PC-3 (cell line): ENCODE measurements around the gene ZBED4. TPM values are rescaled to one million over a fixed set of nuclear protein-coding genes. Genes with fewer than 3 reads are reported as not detected.

ENCODE experiments used
- ATAC-seq: fragments of 200-7000 bp; cut with Tn5 transposase; 2 replicates; pipeline ENCODE4 v1.9.1; 2020; ENCODE audit warnings: mild to moderate bottlenecking, moderate library complexity
- BruUV-seq: library from RNA; stranded (reverse); fragments of 400-500 nt; replicated peaks from 2 replicates; lab custom pipeline; 2021; lab: Mats Ljungman, UMichigan
- CTCF ChIA-PET: fragments of 300-600 bp; sonication (Branson Sonifier 250); formaldehyde crosslinking; loops from one replicate; lab custom pipeline; 2022; ENCODE audit warnings: antibody characterized with exemption; lab: Charles Lee
- POLR2A ChIA-PET: fragments of 300-600 bp; sonication (Branson Sonifier 250); formaldehyde crosslinking; loops from one replicate; lab custom pipeline; 2022; ENCODE audit warnings: antibody characterized with exemption; ENCODE audit not compliant: unreplicated experiment; lab: Charles Lee
- DNase-seq: peaks from one replicate; pipeline ENCODE4 v3.0.0-alpha.2; 2015
- H2AFZ ChIP-seq: fragments of 300-600 bp; sonication (generic); 2 replicates; pipeline ENCODE4 v1.6.0; 2016; ENCODE audit warnings: antibody characterized with exemption, low read length
- H3F3A ChIP-seq: fragments of 300-600 bp; sonication (generic); one replicate; pipeline ENCODE4 v1.6.0; 2017; ENCODE audit warnings: antibody characterized with exemption, low read length, control low read depth, mild to moderate bottlenecking; ENCODE audit not compliant: unreplicated experiment
- H3K27ac ChIP-seq: fragments of 300-600 bp; sonication (generic); 2 replicates; pipeline ENCODE4 v1.5.1; 2016; ENCODE audit warnings: mild to moderate bottlenecking, low read length
- H3K27me3 ChIP-seq: fragments of 300-600 bp; sonication (generic); 2 replicates; pipeline ENCODE4 v1.6.1; 2016; ENCODE audit warnings: low read length, mixed read lengths
- H3K36me3 ChIP-seq: fragments of 300-600 bp; sonication (generic); 2 replicates; pipeline ENCODE4 v1.6.1; 2016; ENCODE audit warnings: low read depth, mixed run types, low read length, mixed read lengths
- H3K4me1 ChIP-seq: fragments of 300-600 bp; sonication (generic); 2 replicates; pipeline ENCODE4 v1.5.1; 2016; ENCODE audit warnings: low read length; ENCODE audit not compliant: insufficient read depth
- H3K4me2 ChIP-seq: fragments of 300-600 bp; sonication (generic); 2 replicates; pipeline ENCODE4 v1.6.0; 2016; ENCODE audit warnings: low read length
- H3K4me3 ChIP-seq: fragments of 300-600 bp; sonication (generic); 2 replicates; pipeline ENCODE4 v1.5.1; 2016; ENCODE audit warnings: mild to moderate bottlenecking, low read length, mixed read lengths
- H3K79me2 ChIP-seq: fragments of 300-600 bp; sonication (generic); 2 replicates; pipeline ENCODE4 v1.6.1; 2017; ENCODE audit warnings: low read length, mixed read lengths
- H3K9ac ChIP-seq: fragments of 300-600 bp; sonication (generic); 2 replicates; pipeline ENCODE4 v1.6.0; 2016; ENCODE audit warnings: mild to moderate bottlenecking, low read length
- H3K9me2 ChIP-seq: fragments of 300-600 bp; sonication (generic); replicated peaks from 2 replicates; pipeline ENCODE4 v1.6.1; 2016; ENCODE audit warnings: mixed run types, low read length, mixed read lengths
- H3K9me3 ChIP-seq: fragments of 300-600 bp; sonication (generic); 2 replicates; pipeline ENCODE4 v1.6.1; 2016; ENCODE audit warnings: low read length, mixed read lengths
- H4K20me1 ChIP-seq: fragments of 300-600 bp; sonication (generic); 2 replicates; pipeline ENCODE4 v1.6.1; 2016; ENCODE audit warnings: low read length, mixed read lengths
- CTCF ChIP-seq: fragments of 300-600 bp; sonication (generic); conservative IDR thresholded peaks from 2 replicates; pipeline ENCODE4 v1.5.1; 2017; ENCODE audit warnings: antibody characterized with exemption, low read depth, mild to moderate bottlenecking, low read length
- EZH2 ChIP-seq: fragments of 300-600 bp; sonication (generic); IDR thresholded peaks from one replicate; pipeline ENCODE4 v1.6.1; 2017; ENCODE audit warnings: antibody characterized with exemption, mild to moderate bottlenecking, low read length; ENCODE audit not compliant: unreplicated experiment
- EZH2phosphoT487 ChIP-seq: fragments of 300-600 bp; sonication (generic); IDR thresholded peaks from 2 replicates; pipeline ENCODE4 v1.6.1; 2018; ENCODE audit warnings: mild to moderate bottlenecking, antibody characterized with exemption, low read length, borderline replicate concordance
- intact Hi-C: fragments of 100-400 bp; cut with micrococcal nuclease; formaldehyde crosslinking; loops from 2 replicates; pipeline ENCODE4 v1.9.0; 2023
- total RNA-seq: library from RNA; depleted of rRNA; stranded (reverse); fragments of >200 nt; gene quantifications from 2 replicates; pipeline ENCODE4 v1.2.3, GENCODE V29; 2014

The ZBED4 gene
- total RNA-seq, 1 experiment from 2014 or later: 11.5 TPM

- no peaks in the 10 kb centered on the region for H3K9me3 ChIP-seq
- no peak overlapping the region for H3K9ac ChIP-seq
- no peak overlapping the region for H3K4me3 ChIP-seq
- H3K27me3 ChIP-seq: no peaks in the 10 kb centered on the region
- H3K9me2 ChIP-seq: no peaks in the 10 kb centered on the region
- no peak for ATAC-seq
- peaks cover 15% of the 10 kb centered on the region for H3K79me2 ChIP-seq
- no peak overlapping the region for H2AFZ ChIP-seq
- H4K20me1 ChIP-seq: no peaks in the 10 kb centered on the region
- H3K4me1 ChIP-seq: 0 out of 2 replicates have a peak, but pooled peaks cover 7% of the 10 kb centered on the region
- H3K27ac ChIP-seq: no peak overlapping the region
- DNase-seq: no peak
- no peaks in the 10 kb centered on the region for H3K36me3 ChIP-seq
- intact Hi-C loops: no loop called here
- H3F3A ChIP-seq: no peaks in the 10 kb centered on the region
- H3K4me2 ChIP-seq: no peak overlapping the region
- POLR2A ChIA-PET: no interaction called here
- BruUV-seq: no TSS peak
- TF ChIP-seq EZH2phosphoT487 (no peak), EZH2 (no peak), CTCF (no peak)
- CTCF ChIA-PET: no interaction called here
Observed at GRCh38 chr22:49913026-49913425, 59.4 kb downstream of the ZBED4 start.

GRCh38 chr22:49913446-49913845 is 59.8 kb downstream of the ZBED4 start:
- H3K36me3 ChIP-seq: no peaks in the 10 kb centered on the region
- H3K79me2 ChIP-seq: peaks cover 15% of the 10 kb centered on the region
- no peaks in the 10 kb centered on the region for H3K9me2 ChIP-seq
- H3K4me3 ChIP-seq: no peak overlapping the region
- ATAC-seq (no peak), DNase-seq (no peak)
- no peaks in the 10 kb centered on the region for H3K27me3 ChIP-seq
- H3K27ac ChIP-seq: no peak overlapping the region
- intact Hi-C loops: no loop called here
- no peak overlapping the region for H3K4me2 ChIP-seq
- no peak for TF ChIP-seq EZH2
- TF ChIP-seq EZH2phosphoT487: no peak
- no peak for TF ChIP-seq CTCF
- H3F3A ChIP-seq: no peaks in the 10 kb centered on the region
- POLR2A ChIA-PET: no interaction called here
- CTCF ChIA-PET: no interaction called here
- H4K20me1 ChIP-seq: no peaks in the 10 kb centered on the region
- no peak overlapping the region for H2AFZ ChIP-seq
- no peak overlapping the region for H3K9ac ChIP-seq
- no peaks in the 10 kb centered on the region for H3K9me3 ChIP-seq
- BruUV-seq: no TSS peak
- 0 out of 2 replicates have a peak, but pooled peaks cover 7% of the 10 kb centered on the region for H3K4me1 ChIP-seq

GRCh38 chr22:49914256-49914655 is 60.6 kb downstream of the ZBED4 start:
- POLR2A ChIA-PET: no interaction called here
- Histone ChIP-seq H3K4me3 (no peak overlapping the region), H3K4me1 (peaks cover 7% of the 10 kb centered on the region), H2AFZ (no peak overlapping the region), H3K9me3 (no peaks in the 10 kb centered on the region), H3K36me3 (no peaks in the 10 kb centered on the region), H3K27me3 (no peaks in the 10 kb centered on the region), H3K4me2 (no peak overlapping the region), H4K20me1 (no peaks in the 10 kb centered on the region), H3K9ac (no peak overlapping the region), H3K27ac (no peak overlapping the region), H3K79me2 (peaks cover 19% of the 10 kb centered on the region), H3F3A (no peaks in the 10 kb centered on the region), H3K9me2 (no peaks in the 10 kb centered on the region)
- TF ChIP-seq CTCF (no peak), EZH2phosphoT487 (no peak), EZH2 (no peak)
- BruUV-seq: no TSS peak
- no peak for DNase-seq
- intact Hi-C loops: no loop called here
- no peak for ATAC-seq
- CTCF ChIA-PET: no interaction called here
